Astrocyte of the cerebellum (primary cell): ENCODE results near the gene CXCL6.

Source experiments
- DNase-seq: peaks from one replicate; pipeline ENCODE4 v3.0.0-alpha.2; 2011; ENCODE audit warnings: low read depth
- H3K4me3 ChIP-seq: 2 replicates; pipeline ENCODE4 v1.5.1; 2011; ENCODE audit warnings: mild to moderate bottlenecking, low read depth, low read length, moderate library complexity
- CTCF ChIP-seq: IDR thresholded peaks from 2 replicates; pipeline ENCODE4 v1.5.1; 2012; ENCODE audit warnings: low read length, low read depth, moderate library complexity, mild to moderate bottlenecking; ENCODE audit errors: missing control alignments
- in situ Hi-C: cut with HindIII; loops from 2 replicates; pipeline ENCODE4 v1.10.0; 2017; ENCODE audit warnings: low sequenced_read_pairs

CXCL6 gene

GRCh38 chr4:73810191-73810590, 26.3 kb upstream of the CXCL6 start:
- no peak overlapping the region for H3K4me3 ChIP-seq
- no peak for DNase-seq
- no peak for TF ChIP-seq CTCF
- in situ Hi-C loops = no loop called here

- no peak overlapping the region for H3K4me3 ChIP-seq
- in situ Hi-C loops = no loop called here
- no peak for DNase-seq
- no peak for TF ChIP-seq CTCF
These were observed 24.6 kb upstream of the CXCL6 start for GRCh38 chr4:73811841-73812240.

GRCh38 chr4:73814679-73815078, 21.8 kb upstream of the CXCL6 start:
- no peak overlapping the region for H3K4me3 ChIP-seq
- no peak for TF ChIP-seq CTCF
- in situ Hi-C loops = no loop called here
- DNase-seq = no peak

GRCh38 chr4:73815145-73815544, 21.3 kb upstream of the CXCL6 start:
- H3K4me3 ChIP-seq = no peak overlapping the region
- no peak for TF ChIP-seq CTCF
- no peak for DNase-seq
- in situ Hi-C loops = no loop called here

GRCh38 chr4:73816814-73817213, 19.7 kb upstream of the CXCL6 start:
- in situ Hi-C loops = no loop called here
- peak; percentile 65 for DNase-seq
- no peak for TF ChIP-seq CTCF
- H3K4me3 ChIP-seq = no peak overlapping the region

- TF ChIP-seq CTCF = no peak
- in situ Hi-C loops = no loop called here
- DNase-seq = no peak
- no peak overlapping the region for H3K4me3 ChIP-seq
These were observed 19.1 kb upstream of the CXCL6 start for GRCh38 chr4:73817341-73817740.

- TF ChIP-seq CTCF = no peak
- DNase-seq = no peak
- H3K4me3 ChIP-seq = no peak overlapping the region
- in situ Hi-C loops = no loop called here
These were observed 15.2 kb upstream of the CXCL6 start for GRCh38 chr4:73821325-73821724.
